ENCODE measurements around the gene KLRC1.
"Not testable (repeated sequence)": the region's sequence is repeated elsewhere in the genome, so short reads cannot be mapped to it uniquely, and the experiment has no call there.

- not testable (repeated sequence) for TF ChIP-seq ZNF383 (CRISPR knock-in tag; IDR thresholded peaks at IDR 0.05; ENCODE audit: borderline replicate concordance); ESRRA (CRISPR knock-in tag; IDR thresholded peaks at IDR 0.05; ENCODE audit: low read depth); ATF2 (CRISPR knock-in tag; IDR thresholded peaks at IDR 0.05); CTCF (CRISPR knock-in tag; IDR thresholded peaks at IDR 0.05); POLR2AphosphoS5 (IDR thresholded peaks at IDR 0.05; ENCODE audit: low read depth, low read length)
Observed at GRCh38 chr12:10446052-10446451, 7.1 kb downstream of the KLRC1 start.
